Natural killer cell (primary cell): ENCODE data around the gene SCLT1. TPM values are rescaled to one million over a fixed set of nuclear protein-coding genes. Genes with fewer than 3 reads are reported as not detected.

Experiments
- ATAC-seq, 3 donors: fragments of 150-1000 bp in 2 of 3; fragments of 200-7000 bp in 1 of 3; cut with Tn5 transposase; 1 replicate in 1 of 3; 2 replicates in 2 of 3; pipeline ENCODE4 v1.10.0; 2021; ENCODE audit warnings: mild to moderate bottlenecking in 2 of 3, moderate library complexity in 2 of 3
- DNase-seq, 2 donors: peaks; one replicate each; pipeline versions ENCODE4 v3.0.0 to v3.0.0-alpha.2; 2013 to 2021; ENCODE audit warnings: mixed read lengths in 1 of 2
- H3K27ac ChIP-seq: one replicate; pipeline ENCODE4 v1.5.1; 2013; ENCODE audit warnings: mild to moderate bottlenecking, low read length
- H3K27me3 ChIP-seq: one replicate; pipeline ENCODE4 v1.6.1; 2013; ENCODE audit warnings: low read length; ENCODE audit not compliant: control insufficient read depth, insufficient read depth
- H3K36me3 ChIP-seq: one replicate; pipeline ENCODE4 v1.6.1; 2013; ENCODE audit warnings: low read length; ENCODE audit not compliant: control insufficient read depth, insufficient read depth
- H3K4me1 ChIP-seq: one replicate; pipeline ENCODE4 v1.6.1; 2013; ENCODE audit warnings: low read length; ENCODE audit not compliant: control insufficient read depth, insufficient read depth
- H3K4me3 ChIP-seq: one replicate; pipeline ENCODE4 v1.5.1; 2013; ENCODE audit warnings: low read length
- H3K9me3 ChIP-seq: one replicate; pipeline ENCODE4 v1.6.1; 2013; ENCODE audit warnings: low read length; ENCODE audit not compliant: control insufficient read depth, insufficient read depth
- H3K27ac Mint-ChIP-seq, 2 donors: one replicate each; pipeline ENCODE4 v1.8.0; 2022; ENCODE audit warnings: mild to moderate bottlenecking in 2 of 2, mixed read lengths in 2 of 2, moderate library complexity in 1 of 2
- H3K27me3 Mint-ChIP-seq, 2 donors: one replicate each; pipeline ENCODE4 v1.8.0; 2022; ENCODE audit warnings: low read depth in 2 of 2, mixed read lengths in 2 of 2
- H3K36me3 Mint-ChIP-seq: one replicate; pipeline ENCODE4 v1.8.0; 2022; ENCODE audit warnings: mixed read lengths
- H3K4me1 Mint-ChIP-seq, 2 donors: one replicate each; pipeline ENCODE4 v1.8.0; 2022; ENCODE audit warnings: mixed read lengths in 2 of 2
- H3K4me3 Mint-ChIP-seq: one replicate; pipeline ENCODE4 v1.8.0; 2022; ENCODE audit warnings: mild to moderate bottlenecking, moderate library complexity, mixed read lengths
- H3K9me3 Mint-ChIP-seq, 2 donors: one replicate each; pipeline ENCODE4 v1.8.0; 2022; ENCODE audit warnings: mixed read lengths in 2 of 2
- CTCF ChIP-seq: fragments of 200-600 bp; IDR thresholded peaks from one replicate; pipeline ENCODE4 v1.8.0; 2022; ENCODE audit warnings: antibody characterized with exemption
- WGBS: methylation state at CpG from one replicate; pipeline ENCODE4 v1.1.7; 2013; ENCODE audit warnings: missing lambda C conversion rate; ENCODE audit not compliant: insufficient coverage; 5-methylcytosine and 5-hydroxymethylcytosine counted together
- intact Hi-C: fragments of 100-400 bp; cut with micrococcal nuclease; formaldehyde crosslinking; loops from one replicate; pipeline ENCODE4 v1.14.2; 2022
- total RNA-seq, 4 donors: library from RNA; stranded (reverse); fragments of 120-200 nt in 1 of 4; gene quantifications; one replicate each; pipeline versions ENCODE4 v1.2.3 to v1.2.4, GENCODE V29; 2013 to 2022

Gene SCLT1
- total RNA-seq, 3 donors from 2014 or later (not counting 1 experiment from before 2014, with no cell fraction given) = 54.0 to 59.9 (median 55.4) TPM

- no peak overlapping the region for H3K4me3 Mint-ChIP-seq
- intact Hi-C loops = no loop called here
- no peaks in the 10 kb centered on the region for H3K27me3 ChIP-seq
- peaks cover 12% of the 10 kb centered on the region for H3K4me1 ChIP-seq
- H3K36me3 ChIP-seq = peaks cover 76% of the 10 kb centered on the region
- no peak overlapping the region for H3K27ac ChIP-seq
- H3K4me1 Mint-ChIP-seq = peaks cover 41 to 45% of the 10 kb centered on the region in 2 donors
- peaks cover 55% of the 10 kb centered on the region for H3K36me3 Mint-ChIP-seq
- H3K27ac Mint-ChIP-seq = peak overlapping the region; percentile 28 to 98
- H3K4me3 ChIP-seq = no peak overlapping the region
- 100% methylated on average over 3 of the region's 4 CpGs for WGBS
- ATAC-seq (no peak), DNase-seq (no peak)
- no peaks in the 10 kb centered on the region for H3K27me3 Mint-ChIP-seq
- TF ChIP-seq CTCF = no peak
- H3K9me3 Mint-ChIP-seq = no peaks in the 10 kb centered on the region
- H3K9me3 ChIP-seq = no peaks in the 10 kb centered on the region
Observed at GRCh38 chr4:128850252-128850651, 243.1 kb downstream of the SCLT1 start.

DNA sequence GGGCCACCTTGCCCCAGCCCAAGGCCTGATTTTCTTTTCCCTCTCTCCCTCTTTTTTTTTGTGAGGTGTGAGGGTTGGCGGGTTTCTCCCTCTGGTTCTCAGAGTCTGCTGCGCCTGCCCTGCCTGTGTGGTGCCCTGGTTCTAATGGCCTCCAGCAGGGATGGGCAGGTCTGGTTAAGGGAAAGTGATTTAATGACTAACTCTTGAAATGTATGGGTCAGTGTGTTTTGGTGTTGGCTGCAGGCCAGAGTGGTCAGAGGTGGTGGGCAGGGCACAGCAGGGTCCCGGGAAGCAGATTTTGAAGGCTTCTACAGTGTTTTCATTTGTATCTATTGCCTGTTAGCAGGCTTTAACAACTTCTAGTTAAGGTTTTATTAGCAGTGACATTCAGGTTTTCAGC lies 244.9 kb downstream of the SCLT1 start:
- H3K27ac ChIP-seq = no peak overlapping the region
- Mint-ChIP-seq H3K27ac (peak overlapping the region; percentile 76 to 98), H3K9me3 (no peaks in the 10 kb centered on the region), H3K4me3 (no peak overlapping the region), H3K36me3 (peaks cover 68% of the 10 kb centered on the region), H3K27me3 (no peaks in the 10 kb centered on the region), H3K4me1 (peaks cover 39 to 40% of the 10 kb centered on the region in 2 donors)
- DNase-seq (no peak), ATAC-seq (no peak)
- no peak for TF ChIP-seq CTCF
- H3K4me1 ChIP-seq = peaks cover under 1% of the 10 kb centered on the region
- H3K4me3 ChIP-seq = no peak overlapping the region
- 88% methylated on average over 3 of the region's 3 CpGs for WGBS
- intact Hi-C loops = no loop called here
- no peaks in the 10 kb centered on the region for H3K27me3 ChIP-seq
- no peaks in the 10 kb centered on the region for H3K9me3 ChIP-seq
- peaks cover 87% of the 10 kb centered on the region for H3K36me3 ChIP-seq

GRCh38 chr4:128847082-128847724 lies 246.1 kb downstream of the SCLT1 start:
- Histone ChIP-seq H3K27ac (no peak overlapping the region), H3K36me3 (peaks cover 84% of the 10 kb centered on the region), H3K27me3 (no peaks in the 10 kb centered on the region), H3K4me3 (no peak overlapping the region), H3K4me1 (no peaks in the 10 kb centered on the region), H3K9me3 (no peaks in the 10 kb centered on the region)
- peaks cover 64% of the 10 kb centered on the region for H3K36me3 Mint-ChIP-seq
- H3K27ac Mint-ChIP-seq = peak overlapping the region; percentile 52 to 76
- H3K9me3 Mint-ChIP-seq = no peaks in the 10 kb centered on the region
- intact Hi-C loops = no loop called here
- no peak overlapping the region for H3K4me3 Mint-ChIP-seq
- DNase-seq = no peak
- H3K4me1 Mint-ChIP-seq = peaks cover 37 to 40% of the 10 kb centered on the region in 2 donors
- 66% methylated on average over 7 of the region's 7 CpGs for whole genome bisulfite sequencing
- no peaks in the 10 kb centered on the region for H3K27me3 Mint-ChIP-seq
- peak in 1 of 3 donors; percentile 53 for ATAC-seq
- no peak for TF ChIP-seq CTCF

DNA sequence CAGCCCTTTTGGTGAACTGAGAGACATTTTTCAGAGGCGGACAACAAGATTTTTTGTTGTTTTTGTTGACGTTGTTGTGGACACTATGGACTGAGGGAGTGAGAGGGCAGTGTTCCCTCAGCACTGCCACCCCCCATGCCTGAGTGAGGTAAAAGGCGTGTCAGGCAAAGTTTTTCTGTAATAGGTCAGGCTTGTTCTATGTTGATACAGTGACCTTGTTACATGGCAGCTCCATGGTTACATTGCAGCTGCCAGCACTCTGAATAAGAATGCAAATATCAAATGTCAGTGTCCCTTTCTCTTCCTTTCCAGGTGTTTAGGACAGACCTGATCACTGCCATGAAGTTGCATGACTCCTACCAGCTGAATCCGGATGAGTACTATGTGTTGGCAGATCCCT lies 247.3 kb downstream of the SCLT1 start:
- no peak for ATAC-seq
- no peak for DNase-seq
- H3K9me3 ChIP-seq = no peaks in the 10 kb centered on the region
- Mint-ChIP-seq H3K4me3 (no peak overlapping the region), H3K27me3 (no peaks in the 10 kb centered on the region), H3K36me3 (peaks cover 58% of the 10 kb centered on the region), H3K27ac (peak overlapping the region; percentile 67 to 72), H3K9me3 (no peaks in the 10 kb centered on the region), H3K4me1 (peaks cover 46 to 47% of the 10 kb centered on the region in 2 donors)
- peaks cover 73% of the 10 kb centered on the region for H3K36me3 ChIP-seq
- H3K27me3 ChIP-seq = no peaks in the 10 kb centered on the region
- WGBS = 96% methylated on average over 4 of the region's 4 CpGs
- no peak overlapping the region for H3K27ac ChIP-seq
- TF ChIP-seq CTCF = no peak
- no peaks in the 10 kb centered on the region for H3K4me1 ChIP-seq
- no peak overlapping the region for H3K4me3 ChIP-seq
- intact Hi-C loops = no loop called here
